ENCODE results near the gene AKT2.

DNA sequence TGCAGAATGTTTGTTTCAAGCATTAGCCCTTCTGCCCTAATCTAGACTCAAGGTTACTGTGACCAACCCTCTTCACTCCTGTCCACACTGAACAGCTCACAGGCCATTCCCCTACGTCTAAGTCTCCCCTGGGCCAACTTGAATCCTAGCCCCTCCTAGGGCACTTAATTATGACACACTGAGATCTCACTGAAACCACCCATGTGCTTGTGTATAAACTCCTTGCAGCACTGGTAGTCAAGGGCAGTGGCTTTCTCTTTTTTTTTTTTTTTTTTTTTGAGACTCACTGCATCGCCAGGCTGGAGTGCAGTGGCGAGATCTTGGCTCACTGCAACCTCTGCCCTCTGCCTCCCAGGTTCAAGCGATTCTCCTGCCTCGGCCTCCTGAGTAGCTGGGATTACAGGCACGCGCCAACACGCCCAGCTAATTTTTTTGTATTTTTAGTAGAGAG lies 1.9 kb upstream of the AKT2 start:
- TF ChIP-seq, protein P1, sequence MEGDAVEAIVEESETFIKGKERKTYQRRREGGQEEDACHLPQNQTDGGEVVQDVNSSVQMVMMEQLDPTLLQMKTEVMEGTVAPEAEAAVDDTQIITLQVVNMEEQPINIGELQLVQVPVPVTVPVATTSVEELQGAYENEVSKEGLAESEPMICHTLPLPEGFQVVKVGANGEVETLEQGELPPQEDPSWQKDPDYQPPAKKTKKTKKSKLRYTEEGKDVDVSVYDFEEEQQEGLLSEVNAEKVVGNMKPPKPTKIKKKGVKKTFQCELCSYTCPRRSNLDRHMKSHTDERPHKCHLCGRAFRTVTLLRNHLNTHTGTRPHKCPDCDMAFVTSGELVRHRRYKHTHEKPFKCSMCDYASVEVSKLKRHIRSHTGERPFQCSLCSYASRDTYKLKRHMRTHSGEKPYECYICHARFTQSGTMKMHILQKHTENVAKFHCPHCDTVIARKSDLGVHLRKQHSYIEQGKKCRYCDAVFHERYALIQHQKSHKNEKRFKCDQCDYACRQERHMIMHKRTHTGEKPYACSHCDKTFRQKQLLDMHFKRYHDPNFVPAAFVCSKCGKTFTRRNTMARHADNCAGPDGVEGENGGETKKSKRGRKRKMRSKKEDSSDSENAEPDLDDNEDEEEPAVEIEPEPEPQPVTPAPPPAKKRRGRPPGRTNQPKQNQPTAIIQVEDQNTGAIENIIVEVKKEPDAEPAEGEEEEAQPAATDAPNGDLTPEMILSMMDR (conservative IDR thresholded peaks at IDR 0.05; ENCODE audit: low read depth, low read length), result no peak
- no peak for TF ChIP-seq EZH2phosphoT487 (IDR thresholded peaks at IDR 0.05; ENCODE audit: borderline replicate concordance, low read length)
